H1 (cell line): ENCODE data around the gene TSPAN5. TPM values are rescaled to one million over a fixed set of nuclear protein-coding genes. Genes with fewer than 3 reads are reported as not detected.

ENCODE experiments used
- CTCF ChIA-PET: fragments of 300-600 bp; sonication (Branson Sonifier 250); formaldehyde crosslinking; loops from one replicate; lab custom pipeline; 2021; ENCODE audit not compliant: partially characterized antibody; lab: Charles Lee
- POLR2A ChIA-PET: fragments of 300-600 bp; sonication (Branson Sonifier 250); formaldehyde crosslinking; loops from one replicate; lab custom pipeline; 2021; ENCODE audit warnings: inconsistent platforms; ENCODE audit not compliant: partially characterized antibody; lab: Charles Lee
- DNase-seq, 2 experiments: peaks; one replicate each; pipeline versions ENCODE4 v3.0.0 to v3.0.0-alpha.2; 2010 to 2022; ENCODE audit warnings: low spot score in 2 of 2, low read depth in 1 of 2, mixed read lengths in 1 of 2
- FAIRE-seq: peaks from 2 replicates; lab custom pipeline; 2011; peaks lifted over from hg19 to GRCh38; lab: Jason Lieb, UNC
- H2AFZ ChIP-seq: 2 replicates; pipeline ENCODE4 v1.8.1; 2012; ENCODE audit warnings: low read length, inconsistent platforms
- H2AK5ac ChIP-seq: 2 replicates; pipeline ENCODE4 v1.6.1; 2013; ENCODE audit warnings: low read depth, low read length
- H2BK120ac ChIP-seq: replicated peaks from 2 replicates; pipeline ENCODE3; 2013; ENCODE audit warnings: low read depth, low read length, inconsistent platforms
- H2BK12ac ChIP-seq: 2 replicates; pipeline ENCODE4 v1.6.1; 2013; ENCODE audit warnings: low read depth, low read length
- H2BK15ac ChIP-seq: 2 replicates; pipeline ENCODE4 v1.6.1; 2013; ENCODE audit warnings: low read length
- H2BK20ac ChIP-seq: 2 replicates; pipeline ENCODE4 v1.6.1; 2013; ENCODE audit warnings: low read length
- H2BK5ac ChIP-seq: 2 replicates; pipeline ENCODE4 v1.6.1; 2013; ENCODE audit warnings: low read depth, low read length
- H3K14ac ChIP-seq: 2 replicates; pipeline ENCODE4 v1.6.1; 2013; ENCODE audit warnings: inconsistent platforms; ENCODE audit not compliant: insufficient read length
- H3K18ac ChIP-seq: 2 replicates; pipeline ENCODE4 v1.6.1; 2013; ENCODE audit warnings: low read length; ENCODE audit errors: extremely low read depth
- H3K23ac ChIP-seq: 2 replicates; pipeline ENCODE4 v1.6.1; 2013; ENCODE audit warnings: inconsistent platforms; ENCODE audit not compliant: insufficient read length
- H3K23me2 ChIP-seq: 2 replicates; pipeline ENCODE4 v1.6.1; 2013; ENCODE audit warnings: low read depth, low read length
- H3K27ac ChIP-seq: 2 replicates; pipeline ENCODE4 v1.6.1; 2011; ENCODE audit warnings: low read depth, low read length, inconsistent platforms
- H3K27me3 ChIP-seq, 4 experiments: replicated peaks in 1 of 4; 1 replicate in 1 of 4; 2 replicates in 3 of 4; pipeline versions ENCODE4 v1.6.1 to v1.8.1; 2011 to 2013; ENCODE audit warnings: low read length in 3 of 4, mild to moderate bottlenecking in 3 of 4, inconsistent platforms in 2 of 4, mixed read lengths in 2 of 4, moderate library complexity in 1 of 4; ENCODE audit not compliant: control insufficient read depth in 3 of 4, insufficient read depth in 3 of 4; ENCODE audit errors: extremely low read depth in 1 of 4
- H3K36me3 ChIP-seq, 4 experiments: 2 replicates each; pipeline versions ENCODE4 v1.6.1 to v1.8.1; 2011 to 2013; ENCODE audit warnings: mild to moderate bottlenecking in 4 of 4, low read length in 3 of 4, moderate library complexity in 2 of 4, control low read depth in 1 of 4, inconsistent platforms in 1 of 4; ENCODE audit not compliant: insufficient read depth in 4 of 4, control insufficient read depth in 2 of 4
- H3K4ac ChIP-seq: replicated peaks from 2 replicates; pipeline ENCODE3; 2013; ENCODE audit warnings: low read length, low read depth, mixed read lengths, inconsistent platforms; ENCODE audit not compliant: insufficient read length
- H3K4me1 ChIP-seq, 4 experiments: replicated peaks in 1 of 4; 1 replicate in 1 of 4; 2 replicates in 3 of 4; pipeline versions ENCODE4 v1.6.1 to v1.8.1; 2011 to 2013; ENCODE audit warnings: low read length in 3 of 4, inconsistent platforms in 2 of 4, mixed read lengths in 1 of 4; ENCODE audit not compliant: insufficient read depth in 4 of 4, control insufficient read depth in 3 of 4
- H3K4me2 ChIP-seq, 2 experiments: 2 replicates each; pipeline versions ENCODE4 v1.6.1 to v1.8.1; 2011 to 2013; ENCODE audit warnings: low read depth in 2 of 2, low read length in 2 of 2, control low read depth in 1 of 2, inconsistent platforms in 1 of 2, mild to moderate bottlenecking in 1 of 2; ENCODE audit not compliant: insufficient read depth in 1 of 2
- H3K4me3 ChIP-seq, 4 experiments: fragments of 200-600, 300-600 bp in 1 of 4; sonication (generic), shearing (Covaris generic), sonication (Bioruptor Twin) in 1 of 4; 2 replicates each; pipeline versions ENCODE4 v1.5.1 to v1.8.1; 2011 to 2016; ENCODE audit warnings: low read length in 4 of 4, low read depth in 3 of 4, control low read depth in 2 of 4, inconsistent platforms in 2 of 4, mild to moderate bottlenecking in 2 of 4, mixed read lengths in 1 of 4, moderate library complexity in 1 of 4; ENCODE audit not compliant: insufficient read depth in 2 of 4; ENCODE audit errors: extremely low read depth in 1 of 4
- H3K56ac ChIP-seq: replicated peaks from 2 replicates; pipeline ENCODE3; 2013; ENCODE audit warnings: low read depth, mild to moderate bottlenecking, mixed read lengths, low read length, inconsistent platforms; ENCODE audit not compliant: insufficient read length
- H3K79me1 ChIP-seq: 2 replicates; pipeline ENCODE4 v1.6.1; 2013; ENCODE audit warnings: low read depth, low read length, control low read depth
- H3K79me2 ChIP-seq, 2 experiments: 2 replicates each; pipeline versions ENCODE4 v1.6.1 to v1.8.1; 2012 to 2013; ENCODE audit warnings: low read length in 2 of 2, mild to moderate bottlenecking in 2 of 2, inconsistent platforms in 1 of 2; ENCODE audit not compliant: insufficient read depth in 2 of 2, control insufficient read depth in 1 of 2
- H3K9ac ChIP-seq, 4 experiments: replicated peaks in 1 of 4; 1 replicate in 1 of 4; 2 replicates in 3 of 4; pipeline versions ENCODE4 v1.6.1 to v1.8.1; 2011 to 2013; ENCODE audit warnings: low read depth in 3 of 4, low read length in 3 of 4, control low read depth in 2 of 4, mild to moderate bottlenecking in 2 of 4, moderate library complexity in 2 of 4, inconsistent platforms in 1 of 4; ENCODE audit errors: extremely low read depth in 1 of 4
- H3K9me3 ChIP-seq, 2 experiments: 2 replicates each; pipeline versions ENCODE4 v1.6.1 to v1.8.1; 2012 to 2013; ENCODE audit warnings: mild to moderate bottlenecking in 2 of 2, moderate library complexity in 2 of 2, control low read depth in 1 of 2, inconsistent platforms in 1 of 2, low read depth in 1 of 2, low read length in 1 of 2, mixed read lengths in 1 of 2; ENCODE audit not compliant: insufficient read depth in 2 of 2
- H4K20me1 ChIP-seq, 2 experiments: replicated peaks in 1 of 2; 2 replicates each; pipeline versions ENCODE3 to v1.8.1; 2011 to 2013; ENCODE audit warnings: inconsistent platforms in 2 of 2, low read length in 2 of 2, mild to moderate bottlenecking in 1 of 2; ENCODE audit not compliant: insufficient read depth in 2 of 2, control insufficient read depth in 1 of 2
- H4K5ac ChIP-seq: 2 replicates; pipeline ENCODE4 v1.6.1; 2013; ENCODE audit warnings: low read length, low read depth, mixed read lengths, inconsistent platforms; ENCODE audit not compliant: insufficient read length
- H4K8ac ChIP-seq: 2 replicates; pipeline ENCODE4 v1.8.0; 2013; ENCODE audit warnings: mild to moderate bottlenecking, moderate library complexity, low read length, inconsistent platforms; ENCODE audit not compliant: insufficient read depth; ENCODE audit errors: extremely low read depth
- H4K91ac ChIP-seq: replicated peaks from 2 replicates; pipeline ENCODE3; 2013; ENCODE audit warnings: low read length, mixed read lengths, inconsistent platforms; ENCODE audit not compliant: insufficient read length
- CBX5 ChIP-seq: fragments of 300-800, 300-1000 bp; sonication (generic); IDR thresholded peaks from 2 replicates; pipeline ENCODE4 v1.7.1; 2016; ENCODE audit warnings: antibody characterized with exemption, low read length, low read depth
- CHD1 ChIP-seq: IDR thresholded peaks from 2 replicates; pipeline ENCODE4 v1.6.1; 2012; ENCODE audit warnings: low read depth, low read length, improper control_type of control experiment
- EZH2 ChIP-seq: fragments of 200-600 bp; sonication (generic); IDR thresholded peaks from 2 replicates; pipeline ENCODE4 v1.7.1; 2012; ENCODE audit warnings: low read depth, mild to moderate bottlenecking, moderate library complexity, low read length, inconsistent platforms; ENCODE audit not compliant: severe bottlenecking
- GTF2F1 ChIP-seq: IDR thresholded peaks from 2 replicates; pipeline ENCODE4 v1.6.1; 2012; ENCODE audit warnings: low read depth, low read length, improper control_type of control experiment, borderline replicate concordance
- HDAC6 ChIP-seq: IDR thresholded peaks from one replicate; pipeline ENCODE4 v1.7.1; 2012; ENCODE audit warnings: low read depth, mild to moderate bottlenecking, inconsistent platforms, low read length, moderate library complexity
- PHF8 ChIP-seq: fragments of 200-600 bp; sonication (generic); conservative IDR thresholded peaks from 2 replicates; pipeline ENCODE4 v1.7.1; 2012; ENCODE audit warnings: low read depth, mild to moderate bottlenecking, inconsistent platforms, low read length, moderate library complexity
- RAD21 ChIP-seq, 2 experiments: IDR thresholded peaks in 1 of 2; conservative IDR thresholded peaks in 1 of 2; 2 replicates each; pipeline ENCODE4 v1.6.1; 2011; ENCODE audit warnings: low read depth in 2 of 2, low read length in 2 of 2, improper control_type of control experiment in 1 of 2, inconsistent platforms in 1 of 2, mild to moderate bottlenecking in 1 of 2, moderate library complexity in 1 of 2
- SRF ChIP-seq: IDR thresholded peaks from 2 replicates; pipeline ENCODE4 v1.6.1; 2011; ENCODE audit warnings: mild to moderate bottlenecking, low read depth, low read length, moderate library complexity
- SUZ12 ChIP-seq: fragments of 200-600 bp; sonication (generic); IDR thresholded peaks from 2 replicates; pipeline ENCODE4 v1.6.1; 2012; ENCODE audit warnings: mild to moderate bottlenecking, inconsistent platforms, low read length, moderate library complexity, mixed read lengths
- TAF7 ChIP-seq: optimal IDR thresholded peaks from 2 replicates; pipeline ENCODE3; 2011; ENCODE audit warnings: low read depth, mild to moderate bottlenecking, inconsistent platforms, low read length, moderate library complexity, borderline replicate concordance
- TBP ChIP-seq: IDR thresholded peaks from 2 replicates; pipeline ENCODE4 v1.6.1; 2011; ENCODE audit warnings: low read depth, low read length, improper control_type of control experiment
- TCF12 ChIP-seq: IDR thresholded peaks from 2 replicates; pipeline ENCODE4 v1.6.1; 2011; ENCODE audit warnings: low read depth, mild to moderate bottlenecking, low read length
- WGBS, 2 experiments: shearing (Covaris generic) in 1 of 2; methylation state at CpG; one replicate each; pipeline versions ENCODE4 v1.1.6 to v1.1.7; 2013 to 2015; ENCODE audit warnings: low lambda C conversion rate in 2 of 2, mixed read lengths in 2 of 2, inconsistent platforms in 1 of 2, low coverage in 1 of 2, missing lambda C conversion rate in 1 of 2; ENCODE audit not compliant: insufficient replicate concordance in 2 of 2, insufficient coverage in 1 of 2, insufficient read length in 1 of 2; ENCODE audit errors: extremely low coverage in 1 of 2, missing lambda C conversion rate in 1 of 2; 5-methylcytosine and 5-hydroxymethylcytosine counted together
- polyA plus RNA-seq, 7 experiments: library from polyadenylated mRNA; depleted of rRNA in 3 of 7; stranded (reverse) in 5 of 7; unstranded in 2 of 7; fragments of >200 nt in 5 of 7; fragments of 200-250 nt in 2 of 7; gene quantifications; 1 replicate in 5 of 7; 2 replicates in 1 of 7; 4 replicates in 1 of 7; pipeline versions ENCODE4 v1.2.1 to v1.2.3, GENCODE V29; 2011 to 2013; ENCODE audit warnings: missing spikeins in 2 of 7, mixed read lengths in 2 of 7
- total RNA-seq: library from RNA; stranded (reverse); fragmentation: NEBNext Ultra II Directional; extraction: Animal tissue kit (Norgen Biotek cat#: 25700); gene quantifications from 2 replicates; pipeline ENCODE4 v1.2.1, GENCODE V29; 2021
- TF ChIP-seq, protein P1 (sequence below): IDR thresholded peaks from 2 replicates; pipeline ENCODE4 v1.6.1; 2012; ENCODE audit warnings: inconsistent platforms

The TSPAN5 gene
- total and polyA plus RNA-seq, 2 of the 8 experiments (the other 6 are each of a cell fraction or from before 2014, with no cell fraction given) = 17.6 to 21.2 TPM

DNA sequence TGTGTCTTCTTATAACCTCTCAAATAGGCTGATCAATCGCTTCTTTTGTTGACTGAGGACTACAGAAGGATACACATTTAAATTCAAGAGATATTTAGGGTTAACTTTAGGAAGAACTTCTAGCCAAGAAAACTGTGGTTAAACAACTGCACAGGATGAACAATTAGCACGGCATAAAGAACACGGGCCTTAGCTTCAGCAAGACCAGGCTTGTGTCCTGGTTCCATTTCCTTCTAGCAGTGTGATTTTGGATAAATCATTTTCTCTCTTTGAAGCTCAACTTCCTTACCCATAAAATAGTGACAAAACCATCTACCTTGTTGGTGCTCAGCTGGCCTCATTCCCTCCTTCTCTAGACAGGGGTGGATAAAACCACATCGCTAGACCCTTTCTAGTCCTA lies 117.6 kb downstream of the TSPAN5 start:
- Histone ChIP-seq H3K56ac (no peak overlapping the region), H3K14ac (no peak overlapping the region), H3K4me3 (no peak overlapping the region), H3K9me3 (no peaks in the 10 kb centered on the region; a peak in 1 of 4 replicates), H2BK5ac (no peak overlapping the region), H3K27ac (no peak overlapping the region), H2AFZ (no peak overlapping the region), H3K79me2 (no peaks in the 10 kb centered on the region), H3K9ac (no peak overlapping the region), H3K4me1 (peaks cover 0 to 12% (median 5%) of the 10 kb centered on the region in 4 experiments; a peak in 6 of 7 replicates), H3K36me3 (no peaks in the 10 kb centered on the region), H2BK20ac (no peak overlapping the region), H3K18ac (no peak overlapping the region), H2BK12ac (no peak overlapping the region), H4K20me1 (no peaks in the 10 kb centered on the region), H3K79me1 (no peaks in the 10 kb centered on the region; the same call in 1 of the 2 replicates), H3K4me2 (no peak overlapping the region), H3K23ac (no peak overlapping the region), H4K91ac (no peak overlapping the region), H2AK5ac (no peak overlapping the region), H4K8ac (no peak overlapping the region), H2BK15ac (no peak overlapping the region), H3K27me3 (no peaks in the 10 kb centered on the region), H2BK120ac (no peak overlapping the region), H3K23me2 (no peaks in the 10 kb centered on the region), H4K5ac (no peak overlapping the region), H3K4ac (no peak overlapping the region)
- WGBS, 2 experiments = 90% methylated on average over 4 of the region's 4 CpGs; no CpG with 5 or more reads in 1 of the 2 experiments
- FAIRE-seq (no peak), DNase-seq (no peak)
- CTCF ChIA-PET = interaction anchor here (0.6 kb wide), 1 partner anchor 49 kb away, joined by 3 read pairs; no protein-coding TSS in a partner anchor
- POLR2A ChIA-PET = no interaction called here
- no peak for TF ChIP-seq TBP
- no peak for TF ChIP-seq PHF8
- no peak for TF ChIP-seq HDAC6
- no peak for TF ChIP-seq EZH2
- no peak for TF ChIP-seq GTF2F1
- TF ChIP-seq SRF = no peak
- TF ChIP-seq SUZ12 = no peak
- TF ChIP-seq CHD1 = no peak
- TF ChIP-seq RAD21 (IDR thresholded peaks at IDR 0.05 in 1 of 2, conservative IDR thresholded peaks at IDR 0.05 in 1 of 2; ENCODE audit: low read depth in 2 of 2, low read length in 2 of 2) = no peak
- TF ChIP-seq TAF7 = no peak
- no peak for TF ChIP-seq CBX5
- TF ChIP-seq, protein P1, sequence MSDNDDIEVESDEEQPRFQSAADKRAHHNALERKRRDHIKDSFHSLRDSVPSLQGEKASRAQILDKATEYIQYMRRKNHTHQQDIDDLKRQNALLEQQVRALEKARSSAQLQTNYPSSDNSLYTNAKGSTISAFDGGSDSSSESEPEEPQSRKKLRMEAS = no peak
- no peak for TF ChIP-seq TCF12
